NCI-H2227 (cell line): ENCODE data around the gene COQ2.
A peak's percentile ranks its signal among the peaks of the same experiment; 100 is the strongest.
"Not testable (repeated sequence)": the region's sequence is repeated elsewhere in the genome, so short reads cannot be mapped to it uniquely, and the experiment has no call there.

Source experiments
- DNase-seq: peaks from one replicate; lab custom pipeline; 2025; ENCODE audit not compliant: unreplicated experiment; lab: John Stamatoyannopoulos, UW

Gene COQ2

GRCh38 chr4:83285055-83285407 lies 433 bp upstream of the COQ2 start:
- peak; percentile 23 for DNase-seq

- no peak for DNase-seq
Observed at GRCh38 chr4:83283181-83283580, 1.4 kb downstream of the COQ2 start.

- peak; percentile 55 for DNase-seq
Observed at GRCh38 chr4:83282049-83282535, 2.5 kb downstream of the COQ2 start.

- no peak for DNase-seq
Observed at GRCh38 chr4:83281307-83281706, 3.3 kb downstream of the COQ2 start.

GRCh38 chr4:83276299-83277040 lies 8.1 kb downstream of the COQ2 start:
- no peak for DNase-seq

- not testable (repeated sequence) for DNase-seq
Observed at GRCh38 chr4:83273926-83274325, 10.7 kb downstream of the COQ2 start.

GRCh38 chr4:83272900-83273299 lies 11.7 kb downstream of the COQ2 start:
- DNase-seq, result no peak

GRCh38 chr4:83269256-83269655 lies 15.3 kb downstream of the COQ2 start:
- DNase-seq, result no peak

GRCh38 chr4:83268491-83268890 lies 16.1 kb downstream of the COQ2 start:
- no peak for DNase-seq

- no peak for DNase-seq
Observed at GRCh38 chr4:83267830-83268475, 16.6 kb downstream of the COQ2 start.

- DNase-seq, result no peak
Observed at GRCh38 chr4:83267121-83267829, 17.3 kb downstream of the COQ2 start.

GRCh38 chr4:83266689-83267088 lies 17.9 kb downstream of the COQ2 start:
- no peak for DNase-seq

GRCh38 chr4:83263106-83263505 lies 21.5 kb downstream of the COQ2 start:
- no peak for DNase-seq

GRCh38 chr4:83262682-83263081 lies 21.9 kb downstream of the COQ2 start:
- DNase-seq, result no peak

- DNase-seq, result no peak
Observed at GRCh38 chr4:83261307-83261706, 23.3 kb downstream of the COQ2 start.

GRCh38 chr4:83259586-83259985 lies 25.0 kb downstream of the COQ2 start:
- DNase-seq, result no peak

- no peak for DNase-seq
Observed at GRCh38 chr4:83258461-83258860, 26.1 kb downstream of the COQ2 start.

GRCh38 chr4:83257811-83258210 lies 26.8 kb downstream of the COQ2 start:
- DNase-seq, result no peak

GRCh38 chr4:83255584-83255983 lies 29.0 kb downstream of the COQ2 start:
- DNase-seq, result peak; percentile 13

GRCh38 chr4:83252782-83253405 lies 31.7 kb downstream of the COQ2 start:
- DNase-seq, result peak; percentile 58

- DNase-seq, result no peak
Observed at GRCh38 chr4:83251447-83251830, 33.2 kb downstream of the COQ2 start.
